ENCODE data around the gene CLEC2D. TPM values are rescaled to one million over a fixed set of nuclear protein-coding genes. Genes with fewer than 3 reads are reported as not detected.
"Not testable (repeated sequence)": the region's sequence is repeated elsewhere in the genome, so short reads cannot be mapped to it uniquely, and the experiment has no call there.

CLEC2D gene
- total RNA-seq, 1 donor from 2014 or later, result 18.9 TPM

DNA sequence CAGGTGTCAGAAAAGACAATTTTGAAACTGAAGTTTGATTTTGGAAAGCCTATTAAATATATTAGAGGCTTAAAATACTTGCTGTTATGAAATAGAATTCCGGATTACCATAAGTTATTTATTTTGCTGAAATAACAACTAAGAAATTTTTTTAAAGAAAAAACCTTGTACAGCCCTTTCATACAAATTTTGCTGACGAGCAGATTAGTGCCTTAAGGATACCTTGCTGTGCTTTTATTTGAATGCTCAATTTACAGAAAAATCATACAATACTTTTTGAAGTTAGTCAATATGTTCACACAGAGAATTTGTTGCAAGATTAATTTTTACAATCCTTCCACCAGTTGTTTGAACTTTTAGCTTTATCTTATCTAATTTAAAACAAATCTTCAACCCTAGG is 29.5 kb upstream of the CLEC2D start:
- H3K4me1 Mint-ChIP-seq (ENCODE audit: unreplicated experiment), result peaks cover 9% of the 10 kb centered on the region
- H3K27me3 Mint-ChIP-seq (ENCODE audit: unreplicated experiment), result no peaks in the 10 kb centered on the region
- H3K36me3 Mint-ChIP-seq (ENCODE audit: low read depth, unreplicated experiment), result peaks cover 4% of the 10 kb centered on the region
- no peak overlapping the region for H3K4me3 Mint-ChIP-seq (ENCODE audit: unreplicated experiment)
- H3K27ac Mint-ChIP-seq (ENCODE audit: unreplicated experiment), result no peak overlapping the region
- TF ChIP-seq, protein P1, sequence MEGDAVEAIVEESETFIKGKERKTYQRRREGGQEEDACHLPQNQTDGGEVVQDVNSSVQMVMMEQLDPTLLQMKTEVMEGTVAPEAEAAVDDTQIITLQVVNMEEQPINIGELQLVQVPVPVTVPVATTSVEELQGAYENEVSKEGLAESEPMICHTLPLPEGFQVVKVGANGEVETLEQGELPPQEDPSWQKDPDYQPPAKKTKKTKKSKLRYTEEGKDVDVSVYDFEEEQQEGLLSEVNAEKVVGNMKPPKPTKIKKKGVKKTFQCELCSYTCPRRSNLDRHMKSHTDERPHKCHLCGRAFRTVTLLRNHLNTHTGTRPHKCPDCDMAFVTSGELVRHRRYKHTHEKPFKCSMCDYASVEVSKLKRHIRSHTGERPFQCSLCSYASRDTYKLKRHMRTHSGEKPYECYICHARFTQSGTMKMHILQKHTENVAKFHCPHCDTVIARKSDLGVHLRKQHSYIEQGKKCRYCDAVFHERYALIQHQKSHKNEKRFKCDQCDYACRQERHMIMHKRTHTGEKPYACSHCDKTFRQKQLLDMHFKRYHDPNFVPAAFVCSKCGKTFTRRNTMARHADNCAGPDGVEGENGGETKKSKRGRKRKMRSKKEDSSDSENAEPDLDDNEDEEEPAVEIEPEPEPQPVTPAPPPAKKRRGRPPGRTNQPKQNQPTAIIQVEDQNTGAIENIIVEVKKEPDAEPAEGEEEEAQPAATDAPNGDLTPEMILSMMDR (IDR thresholded peaks at IDR 0.05; ENCODE audit: unreplicated experiment), result no peak
- H3K9me3 Mint-ChIP-seq (ENCODE audit: unreplicated experiment), result no peaks in the 10 kb centered on the region
- DNase-seq (ENCODE audit: low spot score), result no peak

DNA sequence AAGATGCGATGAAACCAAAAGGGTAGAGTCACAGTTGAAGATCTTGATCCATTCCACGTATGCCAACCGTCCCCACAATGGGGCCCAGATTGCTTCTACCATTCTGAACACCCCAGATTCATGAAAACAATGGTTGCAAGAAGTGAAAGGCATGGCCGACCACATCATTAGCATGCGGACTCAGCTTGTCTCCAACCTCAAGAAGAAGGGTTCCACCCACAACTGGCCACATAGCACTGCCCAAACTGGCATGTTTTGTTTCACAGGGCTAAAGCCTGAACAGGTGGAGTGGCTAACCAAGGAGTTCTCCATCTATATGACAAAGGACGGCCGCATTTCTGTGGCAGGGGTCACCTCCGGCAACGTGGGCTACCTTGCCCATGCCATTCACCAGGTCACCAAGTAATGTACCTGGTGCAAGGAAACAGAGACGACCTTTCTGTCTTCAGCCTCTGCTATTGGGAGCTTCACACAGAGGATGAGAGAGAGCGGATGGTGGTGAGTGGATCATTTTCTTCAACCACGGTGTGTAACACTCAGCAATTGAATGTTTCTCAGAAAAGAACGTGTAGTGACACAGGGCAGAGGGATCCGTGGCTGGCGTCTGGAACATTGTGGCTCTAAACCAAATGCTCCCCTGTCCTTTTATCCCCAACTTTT is 26.8 kb upstream of the CLEC2D start:
- H3K27me3 Mint-ChIP-seq (ENCODE audit: unreplicated experiment), result peaks cover 2% of the 10 kb centered on the region
- H3K27ac Mint-ChIP-seq (ENCODE audit: unreplicated experiment), result no peak overlapping the region
- peaks cover 4% of the 10 kb centered on the region for H3K36me3 Mint-ChIP-seq (ENCODE audit: low read depth, unreplicated experiment)
- H3K9me3 Mint-ChIP-seq (ENCODE audit: unreplicated experiment), result no peaks in the 10 kb centered on the region
- H3K4me3 Mint-ChIP-seq (ENCODE audit: unreplicated experiment), result no peak overlapping the region
- H3K4me1 Mint-ChIP-seq (ENCODE audit: unreplicated experiment), result peaks cover 17% of the 10 kb centered on the region
- TF ChIP-seq, protein P1 (IDR thresholded peaks at IDR 0.05; ENCODE audit: unreplicated experiment), result no peak
- no peak for DNase-seq (ENCODE audit: low spot score)

DNA sequence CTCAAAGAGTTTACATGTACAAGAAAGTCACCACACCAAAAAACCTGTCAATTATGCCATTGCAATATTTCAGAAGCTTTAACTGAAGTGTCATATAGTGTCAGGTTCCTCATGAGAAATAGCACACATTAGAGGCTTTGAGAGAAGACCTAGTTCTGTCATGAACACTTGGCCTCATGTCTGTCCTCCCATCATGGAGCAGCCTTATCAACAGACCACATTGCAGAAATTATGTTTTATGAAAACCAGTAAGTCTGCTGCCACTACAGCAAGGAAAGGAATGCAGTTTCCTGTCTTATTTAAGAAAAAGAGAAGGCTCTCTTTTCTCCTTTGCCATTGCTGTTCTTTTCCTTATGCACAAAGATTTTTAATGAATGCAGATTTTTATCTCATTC is 26.2 kb upstream of the CLEC2D start:
- Mint-ChIP-seq H3K27me3 (ENCODE audit: unreplicated experiment) (peaks cover 2% of the 10 kb centered on the region), H3K9me3 (ENCODE audit: unreplicated experiment) (no peaks in the 10 kb centered on the region), H3K27ac (ENCODE audit: unreplicated experiment) (no peak overlapping the region), H3K4me3 (ENCODE audit: unreplicated experiment) (no peak overlapping the region), H3K36me3 (ENCODE audit: low read depth, unreplicated experiment) (peaks cover 4% of the 10 kb centered on the region), H3K4me1 (ENCODE audit: unreplicated experiment) (peaks cover 18% of the 10 kb centered on the region)
- TF ChIP-seq, protein P1 (IDR thresholded peaks at IDR 0.05; ENCODE audit: unreplicated experiment), result no peak
- DNase-seq (ENCODE audit: low spot score), result no peak

DNA sequence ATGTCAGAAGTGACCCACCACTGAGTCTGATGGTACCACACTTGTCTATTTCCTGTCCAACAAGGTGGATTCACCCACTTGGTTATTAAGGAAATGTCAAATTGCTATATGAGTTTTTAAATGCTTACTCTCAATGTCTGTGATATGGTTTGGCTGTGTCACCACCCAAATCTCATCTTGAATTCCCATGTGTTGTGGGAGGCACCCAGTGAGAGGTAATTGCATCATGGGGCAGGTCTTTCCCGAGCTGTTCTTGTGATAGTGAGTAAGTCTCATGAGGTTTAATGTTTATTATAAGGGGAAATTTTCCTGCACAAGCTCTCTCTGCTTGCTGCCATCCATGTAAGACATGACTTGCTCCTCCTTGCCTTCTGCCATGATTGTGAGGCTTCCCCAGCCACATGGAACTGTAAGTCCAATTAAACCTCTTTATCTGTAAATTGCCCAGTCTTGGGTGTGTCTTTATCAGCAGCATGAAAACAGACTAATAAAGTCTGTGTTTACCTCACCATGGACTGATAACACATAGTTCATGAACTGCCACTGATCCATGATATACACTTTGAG is 24.4 kb upstream of the CLEC2D start:
- not testable (repeated sequence) for H3K27me3 Mint-ChIP-seq (ENCODE audit: unreplicated experiment); DNase-seq (ENCODE audit: low spot score); H3K9me3 Mint-ChIP-seq (ENCODE audit: unreplicated experiment); H3K27ac Mint-ChIP-seq (ENCODE audit: unreplicated experiment); H3K4me3 Mint-ChIP-seq (ENCODE audit: unreplicated experiment); H3K36me3 Mint-ChIP-seq (ENCODE audit: low read depth, unreplicated experiment)
- H3K4me1 Mint-ChIP-seq (ENCODE audit: unreplicated experiment), result peaks cover 29% of the 10 kb centered on the region

DNA sequence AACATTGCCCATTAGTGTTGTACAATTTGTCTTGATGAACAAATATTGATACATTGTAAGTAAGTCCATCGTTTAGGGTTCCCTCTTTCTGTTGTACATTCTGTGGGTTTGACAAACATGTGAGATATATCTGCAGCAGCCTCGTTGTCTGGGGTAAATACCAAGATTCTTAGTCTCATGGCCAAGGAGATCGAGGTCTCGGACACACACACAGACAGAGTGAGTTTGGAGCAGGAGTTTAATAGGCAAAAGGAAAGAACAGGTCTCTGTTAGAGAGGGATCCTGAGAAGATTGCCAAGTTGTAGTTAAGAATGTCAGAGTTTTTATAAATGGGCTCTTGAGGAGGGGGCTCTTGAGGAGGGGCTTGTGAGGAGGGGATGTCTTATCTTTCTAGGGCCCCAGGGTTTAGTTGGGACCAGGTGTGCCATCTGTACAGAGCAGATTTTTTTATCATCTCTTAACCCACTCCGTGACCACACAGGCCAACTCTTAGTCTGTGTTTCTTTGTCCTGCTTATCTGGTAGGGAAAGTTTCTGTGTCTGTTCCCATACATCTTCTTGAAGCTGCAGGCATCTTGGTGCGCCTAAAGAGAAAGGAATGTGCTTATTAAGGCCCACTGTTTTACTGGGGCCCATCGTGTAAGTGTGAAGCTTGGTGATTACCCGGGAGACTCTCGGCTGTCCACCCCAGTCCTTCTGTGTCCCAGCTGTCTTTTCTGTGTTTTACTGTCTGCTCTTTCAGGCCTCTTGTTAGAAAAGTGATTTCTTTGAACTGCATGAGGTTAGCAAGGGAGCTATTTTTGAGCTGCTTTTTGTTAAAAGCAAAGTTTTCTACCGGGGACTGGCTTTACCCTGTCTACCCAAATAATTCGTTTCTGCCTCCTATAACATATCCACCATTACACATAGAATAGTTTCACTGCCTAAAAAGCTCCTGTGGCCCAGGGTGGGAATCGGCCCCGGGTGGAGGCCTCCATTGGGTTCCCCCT is 22.4 kb upstream of the CLEC2D start:
- no peak for DNase-seq (ENCODE audit: low spot score)
- peaks cover 7% of the 10 kb centered on the region for H3K27me3 Mint-ChIP-seq (ENCODE audit: unreplicated experiment)
- H3K4me3 Mint-ChIP-seq (ENCODE audit: unreplicated experiment), result peak overlapping the region; percentile 73
- H3K36me3 Mint-ChIP-seq (ENCODE audit: low read depth, unreplicated experiment), result peaks cover 7% of the 10 kb centered on the region
- H3K4me1 Mint-ChIP-seq (ENCODE audit: unreplicated experiment), result peaks cover 47% of the 10 kb centered on the region
- TF ChIP-seq, protein P1 (IDR thresholded peaks at IDR 0.05; ENCODE audit: unreplicated experiment), result no peak
- H3K27ac Mint-ChIP-seq (ENCODE audit: unreplicated experiment), result peak overlapping the region; percentile 98
- H3K9me3 Mint-ChIP-seq (ENCODE audit: unreplicated experiment), result no peaks in the 10 kb centered on the region
